Activated T-cell treated with anti-CD3 and anti-CD28 coated beads for 24 hours (primary cell): ENCODE data around the gene STARD13.
"Not testable (repeated sequence)": the region's sequence is repeated elsewhere in the genome, so short reads cannot be mapped to it uniquely, and the experiment has no call there.

Source experiments
- DNase-seq: peaks from one replicate; pipeline ENCODE4 v3.0.0-alpha.2; 2020; ENCODE audit warnings: low read depth

Gene STARD13

DNA sequence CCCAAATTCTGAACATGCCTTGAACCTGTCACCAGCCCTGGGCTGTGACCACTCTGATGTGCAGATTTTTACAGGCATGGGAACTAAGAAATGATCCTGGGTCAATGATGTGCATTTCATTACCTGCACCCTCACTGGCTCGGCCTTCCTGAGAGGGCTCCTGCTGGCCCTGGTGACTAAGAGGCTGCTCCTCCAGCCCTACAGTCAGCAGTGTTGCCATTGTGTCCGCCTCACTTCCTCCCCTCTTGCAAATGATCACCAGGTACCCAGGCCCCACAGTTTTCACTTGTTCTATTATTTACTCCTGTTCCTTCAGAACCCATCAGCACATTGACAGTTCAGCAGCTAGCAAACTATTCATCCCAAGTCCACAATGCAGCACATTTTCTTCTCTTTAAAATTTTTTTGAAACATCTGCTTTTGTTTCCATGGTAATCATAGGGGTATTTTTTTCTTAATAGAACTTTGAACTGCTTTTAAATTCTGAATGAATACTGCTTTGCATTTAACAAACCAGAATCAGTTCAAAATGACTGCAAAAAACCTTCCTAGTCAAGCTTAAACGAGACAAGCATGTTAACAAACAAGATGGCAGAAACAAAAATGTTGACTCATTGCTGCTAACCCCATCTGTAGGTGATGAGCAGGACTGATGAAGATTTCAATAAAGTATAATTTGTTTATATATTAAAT lies 29.3 kb downstream of the STARD13 start:
- DNase-seq: no peak

DNA sequence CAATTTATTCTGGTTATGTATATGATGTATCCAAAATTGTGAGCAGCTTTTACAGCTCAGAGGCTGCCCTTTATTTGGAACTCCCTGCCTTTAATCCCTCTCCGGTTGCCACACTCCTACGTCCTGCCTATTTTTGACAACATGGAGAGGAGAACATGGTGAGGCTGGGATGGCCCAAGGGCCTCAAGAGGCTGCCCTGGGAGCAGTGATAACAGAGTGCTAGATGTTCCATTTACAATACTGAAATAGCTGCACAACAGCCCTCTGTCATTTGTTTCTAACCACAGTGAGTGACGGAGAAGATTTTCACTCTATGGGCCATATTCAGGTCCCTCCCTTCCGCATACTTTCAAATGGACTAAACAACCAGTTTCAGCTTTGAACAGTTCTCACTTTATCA lies 33.4 kb downstream of the STARD13 start:
- DNase-seq: no peak

DNA sequence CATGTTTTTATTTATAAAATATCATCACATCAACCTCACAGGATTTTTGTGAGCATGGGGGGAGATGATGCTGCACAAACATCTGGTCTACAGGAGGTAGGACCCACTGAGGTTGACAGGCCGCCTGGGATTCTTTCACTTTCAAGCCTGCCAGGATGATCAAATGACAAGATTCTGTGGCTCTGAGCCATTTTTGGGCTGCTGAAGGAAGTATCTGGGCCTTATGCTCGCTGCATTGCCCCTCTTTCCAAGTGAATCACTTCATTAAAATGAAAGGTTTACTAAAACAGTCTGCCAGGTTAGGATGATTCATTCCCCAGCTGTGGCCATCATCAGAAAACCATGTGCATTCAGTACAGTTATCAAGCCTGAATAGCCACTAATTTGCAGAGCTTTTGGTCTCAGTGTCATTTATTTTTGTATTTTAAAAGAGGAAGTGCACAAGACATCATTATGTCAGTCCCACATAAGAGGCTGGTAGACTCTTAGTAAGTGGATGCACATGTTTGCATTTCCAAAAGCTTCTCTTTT lies 34.4 kb downstream of the STARD13 start:
- no peak for DNase-seq

DNA sequence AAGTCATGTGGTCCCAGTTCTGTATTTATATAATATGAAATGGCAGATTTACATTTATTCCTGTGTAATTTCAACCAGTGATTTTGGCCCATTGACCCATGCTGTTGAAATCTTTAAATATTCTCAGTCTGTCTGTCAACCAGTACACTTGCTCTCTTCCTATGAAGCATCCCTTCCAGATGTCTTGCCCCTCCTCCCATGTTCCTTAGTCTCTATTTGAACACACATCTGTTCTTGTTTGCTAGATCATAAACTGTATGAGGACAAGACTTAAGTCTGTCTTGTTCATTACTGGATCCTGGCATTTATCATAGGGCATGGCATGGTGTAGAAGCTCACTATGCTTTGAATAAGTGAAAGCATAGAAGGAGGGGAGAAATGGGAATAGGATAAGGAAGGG lies 34.9 kb downstream of the STARD13 start:
- no peak for DNase-seq

DNA sequence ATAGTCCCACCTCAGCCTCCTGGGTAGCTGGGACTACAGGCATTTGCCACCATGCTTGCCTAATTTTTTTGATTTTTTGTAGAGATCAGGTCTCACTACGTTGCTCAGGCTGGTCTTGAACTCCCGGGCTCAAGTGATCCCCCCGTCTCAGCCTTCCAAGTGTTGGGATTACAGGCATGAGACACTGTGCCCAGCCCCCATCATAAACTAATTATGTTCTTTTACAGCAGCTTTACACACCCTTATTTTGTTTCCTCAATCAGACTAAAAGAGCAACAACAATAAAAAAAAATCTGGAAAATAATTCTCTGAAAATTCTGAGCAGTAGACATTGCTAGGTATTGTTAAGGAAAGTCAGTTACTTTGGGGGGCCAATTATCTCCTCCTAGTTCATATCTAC lies 35.7 kb downstream of the STARD13 start:
- DNase-seq: no peak

DNA sequence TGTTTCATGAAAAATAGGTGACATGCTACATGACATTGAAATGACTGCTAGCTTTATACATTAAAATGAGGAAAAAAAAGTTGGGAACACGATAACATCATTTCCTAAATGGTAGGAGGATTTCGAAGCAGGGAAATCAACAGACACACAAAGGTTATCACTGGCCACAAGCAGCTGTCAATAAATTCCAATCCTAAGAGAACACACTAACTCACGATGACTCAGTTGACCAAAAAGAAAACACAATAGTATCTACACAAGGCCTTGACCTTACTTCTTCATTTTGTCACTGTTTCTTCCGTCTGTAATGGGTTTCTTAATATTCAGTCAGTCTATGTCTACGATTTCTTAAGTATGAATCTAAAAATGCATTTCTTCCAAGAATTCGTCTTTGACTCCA lies 36.5 kb downstream of the STARD13 start:
- no peak for DNase-seq

DNA sequence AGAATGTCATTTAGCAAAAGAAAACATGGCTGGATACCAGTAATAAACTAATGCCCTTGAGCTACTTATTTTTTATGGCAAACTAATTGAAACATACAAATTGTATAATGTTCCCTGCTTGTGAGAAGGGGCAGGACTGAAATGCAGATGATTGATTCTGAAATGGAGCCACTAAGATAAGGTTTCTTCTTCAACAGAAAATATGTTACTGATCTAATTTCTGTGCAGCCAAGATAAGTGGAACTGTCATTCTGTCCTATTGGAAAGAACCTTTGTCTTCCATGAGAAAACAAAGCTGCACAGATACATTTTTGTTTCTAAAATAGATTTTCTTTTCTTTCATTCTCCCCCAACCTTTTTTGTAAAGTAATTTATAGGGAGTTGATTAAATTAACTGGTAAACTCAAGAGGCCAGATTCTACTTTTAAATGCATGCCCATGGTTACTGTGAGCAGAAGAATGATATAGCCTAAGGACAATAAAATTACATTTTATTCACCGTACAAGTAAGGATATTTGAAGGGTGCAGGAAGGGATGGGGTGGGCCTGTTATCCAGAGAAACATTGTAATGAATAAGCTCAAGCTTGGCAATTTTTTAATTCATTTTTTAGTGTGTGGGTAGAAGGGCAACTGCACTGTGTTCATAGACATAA lies 39.9 kb downstream of the STARD13 start:
- DNase-seq: no peak

DNA sequence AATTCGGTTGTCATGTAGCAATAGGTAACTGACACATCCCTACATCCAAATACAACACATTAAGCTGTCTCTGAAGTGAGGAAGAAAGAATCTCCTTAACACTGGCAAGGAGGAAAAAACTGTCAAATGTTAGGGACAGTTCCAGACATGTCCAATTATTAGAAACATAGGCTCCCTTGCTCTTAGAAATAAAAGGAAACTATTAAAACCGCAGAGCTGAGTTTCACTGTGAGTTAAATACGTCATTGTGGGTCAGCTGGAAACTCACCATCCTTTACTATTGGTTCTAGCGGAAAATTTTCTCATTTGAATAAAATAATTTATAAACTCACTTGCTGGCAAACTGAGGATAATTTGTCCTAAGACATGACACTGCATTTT lies 40.7 kb downstream of the STARD13 start:
- DNase-seq: no peak

DNA sequence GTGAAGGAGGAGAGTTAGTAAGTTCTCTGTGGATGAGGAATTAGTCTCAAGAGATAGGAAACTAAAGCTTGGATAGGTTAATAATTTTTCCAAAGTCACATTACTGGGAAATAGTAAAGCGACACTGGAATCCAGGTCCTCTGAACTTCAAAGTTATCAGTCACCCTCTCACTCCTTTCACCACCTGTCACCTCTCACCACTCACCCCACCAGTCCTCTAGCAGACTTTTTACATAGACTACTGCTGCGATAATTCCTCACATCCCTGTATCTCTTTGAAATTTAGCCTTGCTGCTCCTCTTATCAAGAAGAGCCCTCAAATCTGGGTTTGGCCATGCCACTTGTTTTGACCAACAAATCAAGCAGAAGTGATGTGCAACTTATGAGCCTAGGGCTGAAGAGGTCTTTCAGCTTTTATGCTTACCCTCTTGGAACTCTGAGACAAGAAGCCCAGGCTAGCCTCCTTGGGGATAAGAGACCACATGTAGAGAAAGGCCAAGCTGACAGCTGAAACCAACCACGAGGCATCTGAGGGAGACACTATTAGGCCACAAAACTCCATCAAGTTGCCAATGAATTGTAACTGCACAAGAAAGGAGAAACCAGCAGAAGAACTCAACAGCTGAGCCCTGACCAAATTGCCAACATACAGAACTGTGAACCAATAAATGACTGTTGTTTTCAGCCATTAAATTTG lies 41.2 kb downstream of the STARD13 start:
- DNase-seq: no peak

DNA sequence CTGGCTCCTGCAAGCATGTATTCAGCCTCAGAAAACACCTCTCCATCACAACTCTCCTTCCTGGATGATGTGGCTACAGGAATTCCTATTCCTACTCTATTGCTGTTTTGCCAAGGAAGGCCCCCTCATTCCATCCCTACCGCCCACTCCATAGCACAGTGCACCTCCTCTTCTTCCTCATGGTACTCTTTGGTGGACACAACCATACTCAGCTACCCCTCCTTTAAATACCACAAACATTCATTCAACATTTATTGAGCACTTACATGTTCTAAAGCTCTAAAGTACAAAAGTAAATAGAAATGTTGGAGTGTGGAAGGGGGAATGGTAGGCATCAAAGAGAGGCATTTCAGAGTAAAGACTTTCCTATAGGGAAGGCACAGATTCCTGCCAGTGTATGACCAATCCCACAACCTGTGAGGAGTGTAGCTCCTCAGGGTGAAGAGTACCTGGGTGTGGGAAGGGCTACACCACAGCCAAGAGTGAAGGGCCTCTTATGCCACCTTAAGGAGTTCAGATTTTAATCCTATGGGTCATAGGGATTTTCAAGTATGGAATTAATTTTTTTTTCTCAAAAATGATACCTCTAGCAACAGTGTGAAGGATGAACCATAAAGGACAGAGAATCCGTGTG lies 42.5 kb downstream of the STARD13 start:
- no peak for DNase-seq

DNA sequence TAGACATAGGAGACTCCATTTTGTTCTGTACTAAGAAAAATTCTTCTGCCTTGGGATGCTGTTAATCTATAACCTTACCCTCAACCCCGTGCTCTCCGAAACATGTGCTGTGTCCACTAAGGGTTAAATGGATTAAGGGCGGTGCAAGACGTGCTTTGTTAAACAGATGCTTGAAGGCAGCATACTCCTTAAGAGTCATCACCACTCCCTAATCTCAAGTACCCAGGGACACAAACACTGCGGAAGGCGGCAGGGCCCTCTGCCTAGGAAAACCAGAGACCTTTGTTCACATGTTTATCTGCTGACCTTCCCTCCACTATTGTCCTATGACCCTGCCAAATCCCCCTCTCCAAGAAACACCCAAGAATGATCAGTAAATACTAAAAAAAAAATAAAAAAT lies 43.2 kb downstream of the STARD13 start:
- DNase-seq: not testable (repeated sequence)

DNA sequence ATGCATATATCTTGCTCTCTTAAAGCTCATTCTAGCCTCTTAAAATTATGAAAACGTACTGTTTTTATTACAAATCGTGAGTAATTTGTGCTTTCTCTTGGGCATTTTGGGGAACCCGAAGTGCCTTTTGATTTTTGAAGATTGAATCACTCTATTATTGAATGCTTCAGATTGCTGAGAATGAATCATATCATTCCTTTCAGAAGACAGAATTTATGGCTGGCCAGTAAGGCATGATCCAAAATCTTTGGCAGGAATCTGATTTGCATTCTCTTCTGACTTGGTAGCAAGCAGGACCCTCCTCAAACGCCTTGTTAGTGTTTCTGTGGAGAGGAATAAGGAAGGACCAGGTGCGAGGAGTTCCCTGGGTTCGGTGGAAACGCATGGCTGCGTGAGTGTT lies 49.5 kb downstream of the STARD13 start:
- no peak for DNase-seq

DNA sequence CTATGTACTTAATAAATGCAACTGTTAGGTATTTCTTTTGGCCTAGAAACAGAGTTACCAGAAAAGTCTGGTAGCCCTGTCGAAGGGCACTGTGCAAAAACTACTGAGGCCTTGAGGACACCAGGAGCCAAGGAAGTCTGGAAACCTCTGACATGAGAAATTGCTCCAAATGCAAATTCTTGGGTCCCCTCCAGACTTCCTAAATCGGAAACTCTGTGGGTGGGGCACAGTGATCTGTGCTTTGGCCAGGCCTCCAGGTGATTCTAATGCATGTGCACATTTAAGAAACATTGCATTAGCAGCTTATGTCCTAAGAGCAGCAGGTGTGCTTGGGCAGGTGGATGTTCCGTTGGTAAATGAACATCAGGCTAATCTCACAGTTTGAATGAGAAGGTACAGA lies 50.0 kb downstream of the STARD13 start:
- DNase-seq: no peak

DNA sequence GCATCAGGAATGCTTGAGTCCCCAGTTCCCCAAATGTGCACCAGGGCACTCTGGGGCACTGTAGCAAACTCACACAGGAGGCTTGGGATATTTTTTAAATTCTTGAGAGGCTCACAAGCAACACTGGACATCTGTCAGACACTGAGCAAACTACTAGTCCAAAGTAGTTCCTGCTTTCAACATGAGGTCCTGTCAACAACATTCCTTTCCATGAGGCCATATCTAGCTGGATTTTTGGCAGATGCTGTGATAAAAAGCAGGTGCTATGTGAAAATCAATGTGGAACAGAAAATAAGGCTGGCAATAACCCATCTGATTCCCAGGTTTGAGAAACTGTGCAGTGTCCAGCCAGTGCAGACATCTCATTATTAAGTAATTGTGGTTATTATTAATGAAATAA lies 50.5 kb downstream of the STARD13 start:
- DNase-seq: no peak

DNA sequence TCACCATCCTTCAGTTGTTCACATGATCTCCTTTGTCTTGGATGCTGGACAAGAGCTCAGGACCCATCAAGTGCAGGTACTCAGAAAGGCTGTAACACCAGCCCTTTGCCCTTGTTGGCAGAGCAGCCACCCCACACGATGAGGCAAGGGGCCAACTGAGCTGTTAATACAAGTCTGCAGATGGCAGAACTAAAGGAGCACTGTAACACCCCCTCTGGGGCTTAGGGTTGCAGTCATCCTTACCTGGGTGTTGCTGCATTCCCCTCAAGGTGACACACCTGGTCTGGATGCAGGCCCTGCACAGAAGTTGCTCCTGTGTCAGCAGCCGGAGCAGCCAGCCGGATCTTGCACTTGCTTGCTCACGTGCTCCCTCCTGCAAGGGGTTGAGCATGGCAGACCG lies 52.0 kb downstream of the STARD13 start:
- DNase-seq: no peak

DNA sequence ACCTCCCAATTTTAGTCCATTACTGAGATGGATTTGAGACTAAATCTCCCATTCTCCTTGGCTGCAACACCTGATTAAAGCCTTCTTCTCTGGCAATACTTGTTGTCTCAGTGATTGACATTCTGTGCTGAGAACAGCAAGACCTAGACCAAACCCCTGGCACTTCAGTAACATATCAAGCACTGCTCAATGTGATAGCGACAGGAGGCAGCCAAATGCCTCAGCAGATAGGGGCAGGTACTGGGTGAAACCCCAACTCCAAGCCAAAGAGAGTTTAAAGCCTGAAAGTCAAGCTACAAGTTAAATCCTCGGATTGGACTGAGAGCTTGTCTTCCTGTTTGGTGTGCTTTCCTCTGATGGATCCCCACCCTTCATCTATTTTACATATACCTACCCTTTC lies 52.7 kb downstream of the STARD13 start:
- no peak for DNase-seq

DNA sequence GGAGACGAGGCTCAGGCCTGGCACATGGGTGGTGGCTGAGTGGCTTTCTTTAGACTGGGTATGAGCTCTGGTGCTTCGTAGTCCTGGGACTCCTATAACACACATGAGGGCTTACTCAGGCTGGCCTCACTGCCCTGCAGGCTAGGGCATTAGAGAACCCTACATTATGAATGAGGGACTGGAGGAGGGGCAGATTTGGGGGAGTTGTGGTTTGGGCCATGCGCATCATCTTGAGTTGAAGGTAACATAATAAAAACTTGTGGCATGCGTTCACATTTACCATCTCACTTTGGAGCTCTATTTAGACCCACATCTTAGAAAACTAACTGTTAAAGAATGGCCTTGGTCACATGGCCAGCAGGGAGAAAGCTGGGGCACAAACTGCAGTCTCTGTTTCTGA lies 54.2 kb downstream of the STARD13 start:
- DNase-seq: no peak

DNA sequence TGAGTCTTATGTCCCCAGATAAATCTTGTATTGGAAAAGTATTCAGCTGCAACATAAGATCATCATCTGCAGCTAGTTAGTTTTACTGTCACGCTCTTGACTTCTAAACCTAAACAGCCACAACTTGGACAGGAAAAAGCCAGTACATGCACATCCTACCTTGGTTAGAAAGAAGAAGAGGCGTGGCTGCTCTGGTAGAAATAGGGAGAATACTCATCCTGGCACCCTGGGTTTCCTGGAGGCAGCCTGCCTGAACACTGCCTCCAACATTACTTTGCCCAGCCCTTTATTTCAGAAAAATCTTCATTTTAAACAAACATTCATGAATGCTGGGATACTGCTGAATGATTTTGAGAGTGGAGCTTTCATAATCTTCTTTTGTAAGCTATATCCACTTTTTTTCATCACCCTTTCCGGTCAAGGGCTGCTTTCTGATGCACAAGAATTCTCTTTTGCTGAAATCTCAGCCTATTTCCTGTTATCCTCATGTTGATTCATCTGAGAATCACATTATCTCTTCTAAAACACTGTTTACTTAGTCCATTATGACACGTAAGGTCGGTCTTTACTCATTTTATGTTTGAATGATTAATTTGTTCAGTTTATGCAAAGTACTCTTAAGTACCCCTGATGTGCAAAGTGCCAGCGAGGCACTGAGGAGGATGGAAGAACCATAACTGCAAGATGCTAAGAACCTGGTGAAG lies 55.2 kb downstream of the STARD13 start:
- no peak for DNase-seq

DNA sequence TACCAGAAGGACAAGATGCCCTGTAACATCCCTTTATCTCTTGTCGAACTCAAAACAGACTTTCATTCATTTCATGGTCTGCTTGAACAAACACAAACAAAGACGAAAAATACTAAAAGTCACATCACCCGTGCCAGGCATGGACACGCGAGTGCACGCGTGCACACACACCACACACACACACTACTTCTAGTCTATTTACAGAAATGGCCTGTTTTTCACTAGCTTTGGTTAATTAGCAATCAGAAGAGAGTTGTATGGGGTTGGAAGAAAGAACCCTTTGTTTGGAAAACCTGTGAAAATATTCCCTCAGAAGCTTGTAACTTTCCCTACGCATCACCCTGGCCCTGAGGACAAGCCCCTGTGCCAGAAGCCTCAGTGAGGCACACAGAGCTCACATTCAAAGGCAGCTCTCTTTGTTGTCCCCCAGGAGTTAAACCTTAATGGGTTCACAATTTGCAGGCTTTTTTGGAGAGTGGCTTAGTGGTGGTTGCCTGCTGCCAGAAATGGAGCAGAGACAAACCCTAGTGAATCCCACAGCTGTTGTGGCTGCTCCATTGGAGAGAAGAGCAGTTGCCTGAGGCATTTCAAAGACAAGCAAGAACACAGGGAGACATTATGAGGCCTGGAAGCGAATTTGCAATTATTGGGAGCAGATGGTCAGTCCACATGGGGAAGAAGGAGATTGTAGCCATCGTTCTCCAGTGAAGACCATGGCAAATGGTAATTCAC lies 55.9 kb downstream of the STARD13 start:
- DNase-seq: no peak

DNA sequence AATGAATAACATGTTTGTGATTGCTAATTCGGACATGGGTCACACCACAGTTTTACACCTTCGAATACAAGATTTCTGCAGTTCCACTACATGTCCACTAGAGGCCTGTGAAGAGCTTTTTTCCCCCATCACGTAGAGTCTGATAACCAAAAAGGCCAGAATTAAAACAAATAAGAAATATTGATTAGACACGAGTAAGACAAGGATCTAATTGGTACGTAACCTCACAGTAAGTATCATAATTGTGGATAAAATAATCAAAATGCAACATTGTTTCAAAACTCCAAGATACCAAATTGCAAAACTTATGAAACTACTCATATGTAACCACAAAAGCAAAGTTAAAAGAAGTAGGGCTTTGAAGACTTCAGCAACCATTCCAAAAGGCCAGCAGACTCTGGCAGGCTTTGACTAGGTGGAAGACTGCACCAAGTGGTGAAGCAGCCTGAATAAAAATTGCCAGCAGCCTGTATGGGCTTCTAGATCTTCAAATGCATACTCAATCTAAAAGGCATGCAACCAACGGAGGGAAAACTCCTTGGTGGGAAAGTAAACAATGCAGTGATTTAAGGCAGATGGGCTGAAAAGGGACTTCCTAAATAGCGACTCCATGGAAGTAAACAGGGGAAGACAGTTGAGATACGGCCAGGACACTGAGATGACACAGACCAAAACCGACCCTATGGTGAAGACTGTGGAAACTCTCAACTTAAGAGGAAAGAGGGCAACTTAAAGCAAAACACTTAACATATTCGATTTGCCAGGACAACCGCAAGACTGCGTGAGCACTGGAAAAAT lies 56.7 kb downstream of the STARD13 start:
- DNase-seq: no peak
